Glutamatergic neuron (in vitro differentiated cells): ENCODE results near the gene SASH3. TPM values are rescaled to one million over a fixed set of nuclear protein-coding genes. Genes with fewer than 3 reads are reported as not detected.
"Not testable (repeated sequence)": the region's sequence is repeated elsewhere in the genome, so short reads cannot be mapped to it uniquely, and the experiment has no call there.

Source experiments
- DNase-seq: peaks from one replicate; pipeline ENCODE4 v3.0.0; 2022
- H3K27ac Mint-ChIP-seq: one replicate; pipeline ENCODE4 v1.8.0; 2020; ENCODE audit warnings: mild to moderate bottlenecking, mixed read lengths, inconsistent platforms; ENCODE audit not compliant: unreplicated experiment
- H3K27me3 Mint-ChIP-seq: one replicate; pipeline ENCODE4 v1.8.0; 2020; ENCODE audit warnings: mild to moderate bottlenecking, moderate library complexity, mixed read lengths, inconsistent platforms; ENCODE audit not compliant: unreplicated experiment
- H3K36me3 Mint-ChIP-seq: one replicate; pipeline ENCODE4 v1.8.0; 2020; ENCODE audit warnings: mild to moderate bottlenecking, mixed read lengths, inconsistent platforms; ENCODE audit not compliant: unreplicated experiment
- H3K4me1 Mint-ChIP-seq: one replicate; pipeline ENCODE4 v1.8.0; 2020; ENCODE audit warnings: mild to moderate bottlenecking, low read depth, mixed read lengths, inconsistent platforms; ENCODE audit not compliant: unreplicated experiment
- H3K4me3 Mint-ChIP-seq: one replicate; pipeline ENCODE4 v1.8.0; 2020; ENCODE audit warnings: mild to moderate bottlenecking, mixed read lengths, inconsistent platforms; ENCODE audit not compliant: unreplicated experiment
- H3K9me3 Mint-ChIP-seq: one replicate; pipeline ENCODE4 v1.8.0; 2020; ENCODE audit warnings: mild to moderate bottlenecking, moderate library complexity, mixed read lengths, inconsistent platforms; ENCODE audit not compliant: unreplicated experiment
- total RNA-seq: library from RNA; stranded (reverse); fragmentation: NEBNext Ultra II Directional; extraction: Animal tissue kit (Norgen Biotek cat#: 25700); gene quantifications from one replicate; pipeline ENCODE4 v1.2.1, GENCODE V29; 2021; ENCODE audit not compliant: unreplicated experiment
- TF ChIP-seq, protein P1 (sequence below): fragments of 200-600 bp; sonication (generic); IDR thresholded peaks from one replicate; pipeline ENCODE4 v1.5.0; 2021; ENCODE audit not compliant: partially characterized antibody, unreplicated experiment

SASH3 gene
- total RNA-seq, 1 donor from 2014 or later, result not detected

- no peaks in the 10 kb centered on the region for H3K36me3 Mint-ChIP-seq
- peaks cover 7% of the 10 kb centered on the region for H3K27me3 Mint-ChIP-seq
- no peak for DNase-seq
- peaks cover 2% of the 10 kb centered on the region for H3K9me3 Mint-ChIP-seq
- no peaks in the 10 kb centered on the region for H3K4me1 Mint-ChIP-seq
- no peak overlapping the region for H3K27ac Mint-ChIP-seq
- no peak overlapping the region for H3K4me3 Mint-ChIP-seq
- TF ChIP-seq, protein P1, sequence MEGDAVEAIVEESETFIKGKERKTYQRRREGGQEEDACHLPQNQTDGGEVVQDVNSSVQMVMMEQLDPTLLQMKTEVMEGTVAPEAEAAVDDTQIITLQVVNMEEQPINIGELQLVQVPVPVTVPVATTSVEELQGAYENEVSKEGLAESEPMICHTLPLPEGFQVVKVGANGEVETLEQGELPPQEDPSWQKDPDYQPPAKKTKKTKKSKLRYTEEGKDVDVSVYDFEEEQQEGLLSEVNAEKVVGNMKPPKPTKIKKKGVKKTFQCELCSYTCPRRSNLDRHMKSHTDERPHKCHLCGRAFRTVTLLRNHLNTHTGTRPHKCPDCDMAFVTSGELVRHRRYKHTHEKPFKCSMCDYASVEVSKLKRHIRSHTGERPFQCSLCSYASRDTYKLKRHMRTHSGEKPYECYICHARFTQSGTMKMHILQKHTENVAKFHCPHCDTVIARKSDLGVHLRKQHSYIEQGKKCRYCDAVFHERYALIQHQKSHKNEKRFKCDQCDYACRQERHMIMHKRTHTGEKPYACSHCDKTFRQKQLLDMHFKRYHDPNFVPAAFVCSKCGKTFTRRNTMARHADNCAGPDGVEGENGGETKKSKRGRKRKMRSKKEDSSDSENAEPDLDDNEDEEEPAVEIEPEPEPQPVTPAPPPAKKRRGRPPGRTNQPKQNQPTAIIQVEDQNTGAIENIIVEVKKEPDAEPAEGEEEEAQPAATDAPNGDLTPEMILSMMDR, result no peak
Observed at GRCh38 chrX:129737916-129738315, 41.8 kb upstream of the SASH3 start.

DNA sequence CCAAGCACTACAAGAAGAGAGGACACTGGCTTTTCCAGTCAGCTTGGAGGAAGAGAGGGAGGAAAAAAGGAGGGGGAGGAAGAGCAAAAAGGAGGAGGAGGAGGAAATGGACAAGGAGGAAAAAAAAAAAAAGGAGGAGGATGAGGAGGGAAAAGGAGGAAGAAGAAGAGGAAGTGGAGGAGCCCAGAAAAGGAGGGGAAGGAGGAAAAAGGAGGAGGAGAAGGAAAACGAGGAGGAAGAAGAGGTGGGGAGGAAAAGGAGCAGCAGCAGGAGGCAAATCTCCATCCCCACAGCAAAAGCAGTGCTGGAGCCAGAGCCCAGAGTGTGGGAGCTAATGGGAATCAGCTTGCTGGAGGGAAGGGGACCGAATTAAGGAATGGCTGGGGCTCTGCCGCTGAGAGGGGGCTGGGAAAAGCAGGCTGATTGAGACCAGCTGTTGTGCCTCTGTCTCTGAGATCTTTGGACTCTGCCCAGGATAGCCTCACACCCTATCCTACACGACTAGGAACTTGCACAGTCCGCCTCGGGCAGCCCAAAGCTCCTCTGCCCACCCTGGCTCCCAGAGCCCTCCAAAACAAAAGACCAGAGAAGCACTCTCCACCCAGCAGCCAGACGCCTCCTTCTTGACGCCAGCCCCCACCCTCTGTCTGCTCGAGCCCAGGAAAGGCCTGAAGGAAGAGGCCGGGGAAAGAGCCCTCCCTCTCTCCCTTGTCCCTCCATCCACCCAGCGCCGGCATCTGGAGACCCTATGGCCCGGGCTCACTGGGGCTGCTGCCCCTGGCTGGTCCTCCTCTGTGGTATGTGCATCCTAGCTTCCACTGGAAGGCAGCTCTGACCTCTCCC, 41.1 kb upstream of the SASH3 start, which contains the start of gene XPNPEP2:
Gene XPNPEP2, plus strand, starts transcription at position 514 of the 843 bp plus-strand sequence. Its CDS starts 235 bp downstream, at position 749.
- Mint-ChIP-seq H3K36me3 (no peaks in the 10 kb centered on the region), H3K27ac (no peak within 1 kb of the TSS), H3K27me3 (peaks cover 7% of the 10 kb centered on the region), H3K9me3 (peaks cover 2% of the 10 kb centered on the region), H3K4me1 (no peaks in the 10 kb centered on the region), H3K4me3 (no peak within 1 kb of the TSS)
- TF ChIP-seq, protein P1, result no peak
- DNase-seq, result no peak

DNA sequence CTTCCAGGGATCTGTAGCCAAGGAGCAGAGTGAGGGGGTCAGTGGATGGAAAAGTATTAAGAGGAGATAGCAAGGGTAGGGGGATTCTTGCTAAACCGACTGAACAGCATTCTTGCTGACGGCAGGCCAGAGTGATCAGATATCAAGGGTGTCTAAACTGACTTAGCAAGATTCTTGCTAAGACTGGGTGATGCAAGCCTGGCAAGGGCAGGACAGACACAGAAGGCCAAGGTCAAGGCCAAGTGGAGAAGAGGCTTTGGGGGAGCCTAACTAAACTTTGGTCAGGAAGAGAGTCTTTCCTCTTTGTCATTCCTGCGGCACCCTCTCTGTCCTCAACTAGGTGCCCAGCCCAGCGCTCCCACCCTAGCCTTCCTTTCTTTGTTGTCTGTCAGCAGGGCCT, 40.2 kb upstream of the SASH3 start:
- Mint-ChIP-seq H3K9me3 (peaks cover 2% of the 10 kb centered on the region), H3K27me3 (peaks cover 7% of the 10 kb centered on the region), H3K4me1 (no peaks in the 10 kb centered on the region), H3K27ac (no peak overlapping the region), H3K36me3 (no peaks in the 10 kb centered on the region), H3K4me3 (no peak overlapping the region)
- TF ChIP-seq, protein P1, result no peak
- DNase-seq, result no peak

DNA sequence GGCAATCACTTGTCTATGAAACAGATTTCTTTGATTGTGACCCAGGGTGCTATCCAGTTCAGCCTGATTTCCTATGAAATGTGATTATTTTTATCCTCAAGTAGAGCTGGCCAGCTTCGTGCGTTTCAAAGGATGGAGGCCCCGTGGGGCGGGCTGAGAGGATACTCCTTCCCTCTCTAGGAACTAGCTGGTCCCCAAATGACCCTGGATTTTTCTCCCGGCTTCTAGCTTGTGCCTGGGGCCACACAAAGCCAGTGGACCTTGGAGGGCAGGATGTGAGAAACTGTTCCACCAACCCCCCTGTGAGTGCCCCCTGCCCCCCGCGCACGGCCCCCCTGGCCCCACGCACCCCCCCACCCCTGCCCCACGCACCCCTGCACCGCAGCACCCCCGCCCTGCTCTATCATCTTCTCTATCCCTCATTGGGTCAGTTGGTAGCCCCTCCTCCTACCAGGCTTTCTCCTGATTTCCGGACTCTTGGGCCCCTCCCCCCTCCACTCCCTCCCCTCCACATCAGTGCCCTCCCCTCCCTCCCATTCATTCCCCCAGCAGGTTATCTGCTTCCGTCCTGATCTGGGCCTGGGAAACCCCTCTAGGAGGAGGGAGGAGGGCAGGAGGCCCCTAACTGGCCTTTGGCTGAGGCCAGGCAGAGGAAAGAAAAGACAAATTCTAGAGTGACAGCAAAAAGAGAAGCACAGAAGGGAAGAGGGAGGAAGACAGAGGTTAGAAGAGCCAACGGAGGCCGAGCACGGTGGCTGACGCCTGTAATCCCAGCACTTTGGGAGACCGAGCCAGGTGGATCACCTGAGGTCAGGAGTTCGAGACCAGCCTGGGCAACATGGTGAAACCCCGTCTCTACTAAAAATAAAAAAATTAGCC, 37.6 kb upstream of the SASH3 start:
- Mint-ChIP-seq H3K4me1 (no peaks in the 10 kb centered on the region), H3K36me3 (no peaks in the 10 kb centered on the region), H3K9me3 (no peaks in the 10 kb centered on the region), H3K4me3 (no peak overlapping the region), H3K27me3 (peaks cover 4% of the 10 kb centered on the region), H3K27ac (no peak overlapping the region)
- DNase-seq, result no peak
- TF ChIP-seq, protein P1, result no peak

DNA sequence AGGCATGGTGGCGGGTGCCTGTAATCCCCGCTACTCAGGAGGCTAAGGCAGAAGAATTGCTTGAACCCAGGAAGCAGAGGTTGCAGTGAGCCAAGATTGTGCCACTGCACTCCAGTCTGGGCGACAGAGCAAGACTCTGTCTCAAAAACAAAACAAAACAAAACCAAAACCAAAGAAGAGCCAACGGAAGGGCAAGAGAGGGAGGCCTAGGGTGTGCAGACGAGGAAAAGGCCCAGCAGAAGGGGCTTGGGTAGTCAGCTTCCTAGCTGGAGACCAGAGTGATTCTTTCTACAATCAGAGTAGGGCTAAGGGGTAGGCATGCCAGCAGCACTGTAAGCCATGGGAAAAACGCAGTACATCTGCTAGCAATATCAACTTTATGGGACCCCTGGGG, 37.0 kb upstream of the SASH3 start:
- not testable (repeated sequence) for H3K9me3 Mint-ChIP-seq, DNase-seq, H3K27me3 Mint-ChIP-seq, H3K4me3 Mint-ChIP-seq, H3K27ac Mint-ChIP-seq, H3K4me1 Mint-ChIP-seq, H3K36me3 Mint-ChIP-seq
